KBM-7 (cell line): ENCODE data around the gene EML3.

Experiments
- DNase-seq: peaks from one replicate; pipeline ENCODE4 v3.0.0-alpha.2; 2015
- in situ Hi-C: fragments of 300-500 bp; cut with MboI; formaldehyde crosslinking; loops from 2 replicates; pipeline ENCODE4 v1.14.3; 2020; ENCODE audit warnings: low sequenced_read_pairs, low pct_unique_long_range_greater_than_20kb, mixed read lengths

The EML3 gene

GRCh38 chr11:62558669-62559068 lies 53.9 kb downstream of the EML3 start:
- DNase-seq: no peak
- in situ Hi-C loops: no loop called here

- in situ Hi-C loops: no loop called here
- no peak for DNase-seq
These were observed 55.5 kb downstream of the EML3 start for GRCh38 chr11:62556875-62557631.

GRCh38 chr11:62556108-62556874 lies 56.3 kb downstream of the EML3 start:
- peak; percentile 99 for DNase-seq
- in situ Hi-C loops: no loop called here

- in situ Hi-C loops: no loop called here
- peak; percentile 96 for DNase-seq
These were observed 57.0 kb downstream of the EML3 start for GRCh38 chr11:62555464-62556107.

DNA sequence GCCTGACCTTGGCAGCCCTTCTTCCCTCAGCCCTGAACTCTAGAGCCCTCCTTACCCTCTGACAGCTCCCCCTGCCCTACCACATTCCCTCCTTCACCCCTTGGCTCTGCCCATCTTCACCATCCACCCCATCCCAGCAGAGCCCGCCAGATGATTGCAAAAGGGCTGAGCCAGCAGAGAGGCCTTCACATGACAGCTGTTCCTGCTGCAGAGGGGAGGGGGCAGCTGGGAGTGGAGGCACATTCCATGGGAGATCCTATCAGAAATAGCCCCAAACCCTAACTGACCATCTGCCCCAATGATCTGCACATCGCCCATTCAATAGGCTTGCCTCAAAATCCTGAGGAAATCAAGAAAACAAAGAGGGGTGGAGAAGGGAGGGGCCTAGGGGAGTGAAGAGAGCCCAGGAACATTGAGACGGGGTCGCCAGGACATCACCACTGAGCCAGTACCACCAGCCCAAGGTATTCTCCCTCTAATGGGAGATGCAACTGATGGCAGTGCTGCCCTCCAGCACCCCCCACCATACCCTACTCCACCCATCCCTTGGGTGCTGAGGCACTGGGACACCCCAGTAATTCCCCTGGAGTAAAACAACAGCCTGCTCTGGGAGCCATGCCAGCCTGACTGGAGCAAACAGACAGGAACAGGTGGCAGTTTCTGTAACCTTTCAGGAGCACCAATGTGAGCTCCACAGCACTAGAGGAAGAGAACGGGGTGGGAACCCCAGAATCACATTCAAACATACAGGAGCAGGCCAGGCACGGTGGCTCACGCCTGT lies 58.0 kb downstream of the EML3 start:
- in situ Hi-C loops: no loop called here
- DNase-seq: no peak

DNA sequence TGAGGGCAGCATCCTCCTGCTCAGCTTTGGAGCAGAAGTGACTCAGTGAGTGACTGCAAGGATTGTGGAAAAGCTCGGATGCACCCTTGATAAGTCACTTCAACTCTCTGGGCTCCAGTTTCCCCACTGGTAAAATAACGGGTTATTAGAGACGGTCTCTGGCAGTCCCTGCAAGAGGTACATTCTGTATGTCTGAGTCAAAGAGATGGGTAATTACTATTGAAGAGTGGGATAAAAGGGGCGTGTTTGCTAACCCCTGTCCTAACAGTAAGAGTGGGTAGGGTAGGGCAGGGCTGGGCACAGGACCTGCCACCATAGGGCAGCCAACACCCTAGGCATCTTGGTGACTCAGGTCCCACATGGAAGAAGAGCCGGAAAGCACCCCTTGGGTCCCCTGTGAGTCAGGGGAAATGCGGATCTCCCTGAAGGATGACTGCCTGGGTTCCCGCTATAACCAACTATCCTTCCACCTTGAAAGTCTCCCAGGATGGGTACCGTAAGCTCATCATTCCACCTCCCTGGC lies 58.7 kb downstream of the EML3 start:
- no peak for DNase-seq
- in situ Hi-C loops: no loop called here

GRCh38 chr11:62553080-62553838 lies 59.3 kb downstream of the EML3 start:
- in situ Hi-C loops: no loop called here
- peak; percentile 90 for DNase-seq

DNA sequence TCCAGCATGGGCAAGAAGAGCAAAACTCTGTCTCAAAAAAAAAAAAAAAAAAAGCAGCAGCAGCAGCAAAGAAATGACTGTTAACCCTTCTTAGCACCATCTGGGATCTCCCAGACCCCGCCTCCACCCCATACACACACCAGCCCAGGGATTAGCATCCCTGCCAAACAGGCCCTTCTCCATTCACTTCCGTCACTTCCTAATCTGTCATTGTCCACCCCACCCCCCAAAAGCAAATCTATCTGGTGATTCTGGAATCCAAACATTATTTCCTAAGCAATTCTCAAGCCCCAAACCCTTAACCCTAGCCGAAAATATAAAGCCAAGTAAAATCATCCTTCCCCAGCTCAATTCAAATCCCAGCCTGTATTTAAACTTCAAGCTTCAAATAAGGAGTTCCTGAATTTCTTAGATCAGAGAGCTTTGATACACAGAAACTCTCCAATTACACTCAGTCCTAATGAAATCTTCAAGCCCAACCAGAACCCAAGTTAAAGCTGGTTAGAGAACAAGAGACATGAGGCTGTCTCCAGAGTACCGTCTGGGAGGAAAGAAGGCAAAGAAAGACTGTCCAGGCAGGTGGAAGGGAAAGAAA lies 60.0 kb downstream of the EML3 start:
- in situ Hi-C loops: no loop called here
- no peak for DNase-seq
